ENCODE data around the gene KLHDC10. TPM values are rescaled to one million over a fixed set of nuclear protein-coding genes. Genes with fewer than 3 reads are reported as not detected.

Gene KLHDC10
- total and polyA plus RNA-seq, 2 of the 13 experiments (the other 11 are each of a cell fraction or from before 2014, with no cell fraction given) = 11.9 to 21.6 TPM

DNA sequence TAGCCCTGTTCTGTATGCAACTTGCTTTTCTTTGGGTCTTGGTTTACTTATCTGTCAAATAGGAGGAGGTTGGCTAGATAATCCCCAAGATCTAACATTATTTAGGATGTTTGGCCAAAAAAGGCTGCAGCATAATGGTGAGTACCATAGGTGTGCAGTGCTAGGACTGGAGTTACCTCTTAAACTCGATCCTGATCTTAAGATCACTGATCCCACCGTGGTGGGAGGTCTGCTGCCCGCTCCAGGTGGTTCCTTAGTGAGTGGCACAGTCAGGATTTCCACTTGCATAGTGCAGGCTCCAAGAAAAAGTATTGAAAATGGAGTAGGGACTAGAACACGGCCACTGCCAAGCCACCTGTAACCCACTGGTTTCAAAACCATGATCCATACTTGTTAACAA lies 66.9 kb downstream of the KLHDC10 start (continued):
- TF ChIP-seq, protein P1, sequence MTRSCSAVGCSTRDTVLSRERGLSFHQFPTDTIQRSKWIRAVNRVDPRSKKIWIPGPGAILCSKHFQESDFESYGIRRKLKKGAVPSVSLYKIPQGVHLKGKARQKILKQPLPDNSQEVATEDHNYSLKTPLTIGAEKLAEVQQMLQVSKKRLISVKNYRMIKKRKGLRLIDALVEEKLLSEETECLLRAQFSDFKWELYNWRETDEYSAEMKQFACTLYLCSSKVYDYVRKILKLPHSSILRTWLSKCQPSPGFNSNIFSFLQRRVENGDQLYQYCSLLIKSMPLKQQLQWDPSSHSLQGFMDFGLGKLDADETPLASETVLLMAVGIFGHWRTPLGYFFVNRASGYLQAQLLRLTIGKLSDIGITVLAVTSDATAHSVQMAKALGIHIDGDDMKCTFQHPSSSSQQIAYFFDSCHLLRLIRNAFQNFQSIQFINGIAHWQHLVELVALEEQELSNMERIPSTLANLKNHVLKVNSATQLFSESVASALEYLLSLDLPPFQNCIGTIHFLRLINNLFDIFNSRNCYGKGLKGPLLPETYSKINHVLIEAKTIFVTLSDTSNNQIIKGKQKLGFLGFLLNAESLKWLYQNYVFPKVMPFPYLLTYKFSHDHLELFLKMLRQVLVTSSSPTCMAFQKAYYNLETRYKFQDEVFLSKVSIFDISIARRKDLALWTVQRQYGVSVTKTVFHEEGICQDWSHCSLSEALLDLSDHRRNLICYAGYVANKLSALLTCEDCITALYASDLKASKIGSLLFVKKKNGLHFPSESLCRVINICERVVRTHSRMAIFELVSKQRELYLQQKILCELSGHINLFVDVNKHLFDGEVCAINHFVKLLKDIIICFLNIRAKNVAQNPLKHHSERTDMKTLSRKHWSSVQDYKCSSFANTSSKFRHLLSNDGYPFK (CRISPR knock-in tag; IDR thresholded peaks at IDR 0.05; ENCODE audit: borderline replicate concordance) = no peak
- TF ChIP-seq NFYC (CRISPR knock-in tag; IDR thresholded peaks at IDR 0.05) (no peak), NONO (IDR thresholded peaks at IDR 0.05) (no peak), NONO (CRISPR knock-in tag; conservative IDR thresholded peaks at IDR 0.05) (no peak), SAFB2 (CRISPR knock-in tag; IDR thresholded peaks at IDR 0.05; ENCODE audit: borderline replicate concordance, low read depth) (no peak)
- TF ChIP-seq, protein P2, sequence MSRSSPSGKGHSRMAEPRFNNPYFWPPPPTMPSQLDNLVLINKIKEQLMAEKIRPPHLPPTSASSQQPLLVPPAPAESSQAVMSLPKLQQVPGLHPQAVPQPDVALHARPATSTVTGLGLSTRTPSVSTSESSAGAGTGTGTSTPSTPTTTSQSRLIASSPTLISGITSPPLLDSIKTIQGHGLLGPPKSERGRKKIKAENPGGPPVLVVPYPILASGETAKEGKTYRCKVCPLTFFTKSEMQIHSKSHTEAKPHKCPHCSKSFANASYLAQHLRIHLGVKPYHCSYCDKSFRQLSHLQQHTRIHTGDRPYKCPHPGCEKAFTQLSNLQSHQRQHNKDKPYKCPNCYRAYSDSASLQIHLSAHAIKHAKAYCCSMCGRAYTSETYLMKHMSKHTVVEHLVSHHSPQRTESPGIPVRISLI (CRISPR knock-in tag; IDR thresholded peaks at IDR 0.05; ENCODE audit: borderline replicate concordance) = no peak

DNA sequence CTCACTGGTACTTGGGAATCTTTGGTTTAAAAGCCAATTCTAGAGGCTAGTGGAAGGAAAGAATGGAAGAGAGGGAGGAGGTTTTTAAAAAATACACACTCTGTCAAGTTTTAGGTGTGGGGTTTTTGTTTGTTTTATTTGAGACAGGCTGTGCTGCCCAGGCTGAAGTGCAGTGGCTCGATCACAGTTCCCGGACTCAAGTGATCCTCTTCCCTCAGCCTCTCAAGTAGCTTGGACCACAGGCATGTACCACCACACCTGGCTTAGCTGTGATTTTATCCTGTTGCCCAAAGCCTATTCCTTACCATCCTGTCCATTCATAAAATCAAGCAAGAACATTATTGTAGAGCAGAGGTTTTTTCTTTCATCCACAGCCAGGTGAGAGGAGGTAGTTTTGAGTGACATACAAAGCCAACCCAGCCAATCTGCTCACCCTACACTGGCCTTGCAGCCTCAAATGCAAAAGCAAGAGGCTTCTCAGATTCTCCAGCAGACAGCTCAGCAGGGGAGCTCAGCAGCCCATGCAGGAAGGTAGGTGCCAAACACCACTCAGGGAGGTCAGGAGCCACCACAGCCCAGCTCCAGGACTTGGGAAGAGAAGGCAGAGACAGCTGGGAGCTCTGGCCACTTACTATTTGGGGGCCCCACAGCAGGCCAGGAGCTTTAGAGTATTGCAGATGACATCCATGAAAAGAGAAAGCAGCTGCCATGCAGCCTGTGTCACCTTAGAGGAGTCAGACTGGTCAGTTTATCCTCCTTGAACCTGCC lies 69.0 kb downstream of the KLHDC10 start:
- Histone ChIP-seq H4K20me1 (ENCODE audit: insufficient read depth, low read length) (no peaks in the 10 kb centered on the region), H3K4me2 (ENCODE audit: low read depth, low read length) (no peak overlapping the region), H3K79me2 (ENCODE audit: insufficient read depth, low read length) (no peaks in the 10 kb centered on the region), H3K27me3 (ENCODE audit: control insufficient read depth in 1 of 2, insufficient read depth in 2 of 2, low read length in 2 of 2) (no peaks in the 10 kb centered on the region), H2AFZ (ENCODE audit: low read length) (no peak overlapping the region), H3K9ac (ENCODE audit: insufficient read depth, low read depth, low read length) (no peak overlapping the region), H3K4me1 (ENCODE audit: insufficient read depth, low read length) (peaks cover 14% of the 10 kb centered on the region), H3K9me3 (ENCODE audit: low read length) (no peaks in the 10 kb centered on the region), H3K4me3 (replicated peaks in 1 of 3; ENCODE audit: insufficient read depth in 1 of 3, low read depth in 2 of 3, low read length in 3 of 3) (no peak overlapping the region), H3K36me3 (replicated peaks in 1 of 2; ENCODE audit: control insufficient read depth in 1 of 2, insufficient read depth in 2 of 2, low read length in 2 of 2) (peaks cover 0 to 12% of the 10 kb centered on the region in 2 experiments; a peak in 2 of 5 replicates), H3K27ac (ENCODE audit: extremely low read length, insufficient read depth, low read length) (no peak overlapping the region)
- 75% methylated on average over 2 of the region's 2 CpGs for WGBS (ENCODE audit: low lambda C conversion rate)
- DNase-seq (ENCODE audit: low spot score) (no peak), FAIRE-seq (no peak), ATAC-seq (no peak)
- in situ Hi-C loops (cut with HindIII; ENCODE audit: extremely low pct_ligation_motif_present, low pct_unique_long_range_greater_than_20kb) (no loop called here), intact Hi-C loops (cut with micrococcal nuclease; ENCODE audit: unreplicated experiment) (no loop called here)
- ChIA-PET CTCF (ENCODE audit: low intra/inter-chr PET ratio, low total read pairs) (no interaction called here), POLR2A (no interaction called here)
- BruUV-seq (replicated peaks) = no TSS peak
- TF ChIP-seq ZMYM2 (CRISPR knock-in tag; IDR thresholded peaks at IDR 0.05) (no peak), NR2F2 (IDR thresholded peaks at IDR 0.05; ENCODE audit: borderline replicate concordance, low read depth) (no peak), RXRB (CRISPR knock-in tag; IDR thresholded peaks at IDR 0.05; ENCODE audit: borderline replicate concordance) (no peak), LCORL (IDR thresholded peaks at IDR 0.05) (no peak), LCORL (CRISPR knock-in tag; IDR thresholded peaks at IDR 0.05) (no peak)
